Measurements from ENCODE around the gene CSN1S1.

- TF ChIP-seq CTCF (IDR thresholded peaks at IDR 0.05; ENCODE audit: low read depth, low read length, missing input control) (no peak), EGR1 (IDR thresholded peaks at IDR 0.05; ENCODE audit: low read depth in 2 of 2) (no peak), TAF1 (conservative IDR thresholded peaks at IDR 0.05) (no peak), ATF3 (IDR thresholded peaks at IDR 0.05) (no peak), SP1 (IDR thresholded peaks at IDR 0.05) (no peak), MAX (IDR thresholded peaks at IDR 0.05) (no peak)
These were observed 53.2 kb downstream of the CSN1S1 start for GRCh38 chr4:69984030-69984443.
